ENCODE results near the gene PROP1. TPM values are rescaled to one million over a fixed set of nuclear protein-coding genes. Genes with fewer than 3 reads are reported as not detected.
A peak's percentile ranks its signal among the peaks of the same experiment; 100 is the strongest.
"Not testable (repeated sequence)": the region's sequence is repeated elsewhere in the genome, so short reads cannot be mapped to it uniquely, and the experiment has no call there.

Gene PROP1
- polyA plus RNA-seq, 1 donor (not counting 4 experiments of a cell fraction or from before 2014, with no cell fraction given): not detected

DNA sequence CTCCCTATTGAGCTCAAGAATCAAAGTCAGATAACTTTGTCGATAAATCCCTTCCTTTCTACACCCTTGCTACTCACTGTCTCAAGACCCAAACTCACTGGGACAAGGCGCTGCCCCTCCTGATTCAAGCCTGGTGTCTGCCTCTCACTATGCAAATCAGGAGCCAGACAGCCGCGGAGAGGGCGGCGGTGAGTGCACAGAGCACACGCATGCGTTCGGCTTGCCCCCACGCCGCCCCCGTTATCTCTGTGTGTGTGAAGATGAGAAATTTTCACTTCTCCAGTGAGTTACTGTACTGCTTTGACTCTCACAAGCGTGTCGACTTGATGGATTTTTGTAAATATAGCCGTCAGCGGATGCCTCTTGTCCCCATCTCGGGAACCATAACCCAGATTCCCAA, 47.0 kb downstream of the PROP1 start:
- H2AFZ ChIP-seq (ENCODE audit: control insufficient read depth, low read length); H3K4me2 ChIP-seq (ENCODE audit: control insufficient read depth, extremely low read depth, insufficient read depth, low read depth, low read length); H3K27me3 ChIP-seq (ENCODE audit: control insufficient read depth, extremely low read depth, insufficient read depth, low read length); H4K20me1 ChIP-seq (ENCODE audit: control insufficient read depth, extremely low read depth, insufficient read depth, low read length); H3K27ac ChIP-seq (ENCODE audit: control insufficient read depth, insufficient read depth, low read length); H3K9me1 ChIP-seq (ENCODE audit: control insufficient read depth, extremely low read depth, insufficient read depth, low read length); H3K4me3 ChIP-seq (ENCODE audit: control insufficient read depth in 2 of 3, extremely low read depth in 1 of 3, insufficient read depth in 2 of 3, low read depth in 1 of 3, low read length in 3 of 3); dilution Hi-C loops (cut with MboI; ENCODE audit: extremely low pct_ligation_motif_present, low sequenced_read_pairs); H3K79me2 ChIP-seq (ENCODE audit: control insufficient read depth, insufficient read depth, low read length); FAIRE-seq; H3K9ac ChIP-seq (ENCODE audit: control insufficient read depth, extremely low read depth, insufficient read depth, low read length); DNase-seq (ENCODE audit: low read depth, low spot score); H3K4me1 ChIP-seq (ENCODE audit: control insufficient read depth, extremely low read depth, insufficient read depth, low read length); H3K9me3 ChIP-seq (ENCODE audit: control insufficient read depth, low read depth, low read length); H3K36me3 ChIP-seq (ENCODE audit: control insufficient read depth in 2 of 2, extremely low read depth in 1 of 2, insufficient read depth in 2 of 2, low read length in 2 of 2): not testable (repeated sequence)

DNA sequence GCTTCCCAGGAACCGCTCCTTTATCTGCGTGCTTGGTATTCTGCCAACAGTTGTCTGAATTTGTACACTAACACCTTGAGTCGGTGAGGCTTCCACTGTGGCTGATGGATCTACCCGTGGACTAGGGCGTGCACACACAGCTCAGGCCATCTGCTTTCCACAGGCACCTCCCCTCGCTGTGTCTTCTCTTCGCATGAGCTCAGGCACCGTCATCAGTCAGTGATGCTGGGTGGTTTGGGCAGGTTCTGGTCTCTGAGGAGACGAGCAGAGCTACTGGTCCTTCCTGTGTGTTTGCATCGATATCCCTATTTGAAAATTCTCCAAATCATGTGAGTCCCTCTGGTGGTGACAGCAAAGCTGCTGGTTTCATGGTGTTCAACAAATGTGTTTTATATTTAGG, 48.1 kb downstream of the PROP1 start:
- peak; percentile 63 for FAIRE-seq
- dilution Hi-C loops (cut with MboI; ENCODE audit: extremely low pct_ligation_motif_present, low sequenced_read_pairs); H3K36me3 ChIP-seq (ENCODE audit: control insufficient read depth in 2 of 2, extremely low read depth in 1 of 2, insufficient read depth in 2 of 2, low read length in 2 of 2); H3K4me1 ChIP-seq (ENCODE audit: control insufficient read depth, extremely low read depth, insufficient read depth, low read length); H3K9me3 ChIP-seq (ENCODE audit: control insufficient read depth, low read depth, low read length); DNase-seq (ENCODE audit: low read depth, low spot score); H3K9me1 ChIP-seq (ENCODE audit: control insufficient read depth, extremely low read depth, insufficient read depth, low read length); H3K4me3 ChIP-seq (ENCODE audit: control insufficient read depth in 2 of 3, extremely low read depth in 1 of 3, insufficient read depth in 2 of 3, low read depth in 1 of 3, low read length in 3 of 3); H3K27me3 ChIP-seq (ENCODE audit: control insufficient read depth, extremely low read depth, insufficient read depth, low read length); H2AFZ ChIP-seq (ENCODE audit: control insufficient read depth, low read length); H3K4me2 ChIP-seq (ENCODE audit: control insufficient read depth, extremely low read depth, insufficient read depth, low read depth, low read length); H3K79me2 ChIP-seq (ENCODE audit: control insufficient read depth, insufficient read depth, low read length); H3K27ac ChIP-seq (ENCODE audit: control insufficient read depth, insufficient read depth, low read length); H3K9ac ChIP-seq (ENCODE audit: control insufficient read depth, extremely low read depth, insufficient read depth, low read length); H4K20me1 ChIP-seq (ENCODE audit: control insufficient read depth, extremely low read depth, insufficient read depth, low read length): not testable (repeated sequence)

GRCh38 chr5:177945601-177946283, 50.3 kb downstream of the PROP1 start:
- dilution Hi-C loops (cut with MboI; ENCODE audit: extremely low pct_ligation_motif_present, low sequenced_read_pairs); H3K9me3 ChIP-seq (ENCODE audit: control insufficient read depth, low read depth, low read length); H3K9ac ChIP-seq (ENCODE audit: control insufficient read depth, extremely low read depth, insufficient read depth, low read length); H3K79me2 ChIP-seq (ENCODE audit: control insufficient read depth, insufficient read depth, low read length); H3K27ac ChIP-seq (ENCODE audit: control insufficient read depth, insufficient read depth, low read length); H3K4me1 ChIP-seq (ENCODE audit: control insufficient read depth, extremely low read depth, insufficient read depth, low read length); H3K27me3 ChIP-seq (ENCODE audit: control insufficient read depth, extremely low read depth, insufficient read depth, low read length); H3K4me2 ChIP-seq (ENCODE audit: control insufficient read depth, extremely low read depth, insufficient read depth, low read depth, low read length); FAIRE-seq; H4K20me1 ChIP-seq (ENCODE audit: control insufficient read depth, extremely low read depth, insufficient read depth, low read length); H2AFZ ChIP-seq (ENCODE audit: control insufficient read depth, low read length); DNase-seq (ENCODE audit: low read depth, low spot score); H3K9me1 ChIP-seq (ENCODE audit: control insufficient read depth, extremely low read depth, insufficient read depth, low read length); H3K4me3 ChIP-seq (ENCODE audit: control insufficient read depth in 2 of 3, extremely low read depth in 1 of 3, insufficient read depth in 2 of 3, low read depth in 1 of 3, low read length in 3 of 3); H3K36me3 ChIP-seq (ENCODE audit: control insufficient read depth in 2 of 2, extremely low read depth in 1 of 2, insufficient read depth in 2 of 2, low read length in 2 of 2): not testable (repeated sequence)

DNA sequence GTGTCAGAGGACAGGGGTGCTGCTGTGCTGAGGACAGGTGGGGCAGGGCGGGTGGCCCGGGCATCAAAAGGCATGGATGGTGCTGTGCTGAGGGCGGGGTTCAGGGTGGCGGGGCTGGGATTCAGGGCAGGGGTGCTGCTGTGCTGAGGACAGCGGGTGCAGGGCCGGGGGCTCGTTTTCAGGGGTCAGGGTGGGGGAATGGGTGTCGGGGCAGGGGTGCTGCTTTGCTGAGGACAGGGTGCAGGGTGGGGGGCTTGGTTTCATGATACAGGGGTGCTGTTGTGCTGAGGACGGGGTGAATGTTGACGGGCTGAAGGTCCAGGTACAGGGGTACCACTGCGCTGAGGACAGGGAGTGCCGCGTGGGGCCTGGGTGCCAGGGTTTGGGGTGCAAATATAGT, 50.9 kb downstream of the PROP1 start:
- not testable (repeated sequence) for H3K4me2 ChIP-seq (ENCODE audit: control insufficient read depth, extremely low read depth, insufficient read depth, low read depth, low read length)

More for the DNA sequence above, 50.9 kb downstream of the PROP1 start:
- dilution Hi-C loops (cut with MboI; ENCODE audit: extremely low pct_ligation_motif_present, low sequenced_read_pairs); H3K4me3 ChIP-seq (ENCODE audit: control insufficient read depth in 2 of 3, extremely low read depth in 1 of 3, insufficient read depth in 2 of 3, low read depth in 1 of 3, low read length in 3 of 3); H2AFZ ChIP-seq (ENCODE audit: control insufficient read depth, low read length); DNase-seq (ENCODE audit: low read depth, low spot score); H3K9me3 ChIP-seq (ENCODE audit: control insufficient read depth, low read depth, low read length); FAIRE-seq; H3K27ac ChIP-seq (ENCODE audit: control insufficient read depth, insufficient read depth, low read length); H3K9ac ChIP-seq (ENCODE audit: control insufficient read depth, extremely low read depth, insufficient read depth, low read length); H3K79me2 ChIP-seq (ENCODE audit: control insufficient read depth, insufficient read depth, low read length); H4K20me1 ChIP-seq (ENCODE audit: control insufficient read depth, extremely low read depth, insufficient read depth, low read length); H3K9me1 ChIP-seq (ENCODE audit: control insufficient read depth, extremely low read depth, insufficient read depth, low read length); H3K36me3 ChIP-seq (ENCODE audit: control insufficient read depth in 2 of 2, extremely low read depth in 1 of 2, insufficient read depth in 2 of 2, low read length in 2 of 2); H3K4me1 ChIP-seq (ENCODE audit: control insufficient read depth, extremely low read depth, insufficient read depth, low read length); H3K27me3 ChIP-seq (ENCODE audit: control insufficient read depth, extremely low read depth, insufficient read depth, low read length): not testable (repeated sequence)
